AG04450 (cell line): Measurements from ENCODE around the gene FOXE3. TPM values are rescaled to one million over a fixed set of nuclear protein-coding genes. Genes with fewer than 3 reads are reported as not detected.

Source experiments
- CTCF ChIA-PET: fragments of 300-600, 350-600 bp; formaldehyde crosslinking; extraction: SDS; loops from one replicate; lab custom pipeline; 2022; ENCODE audit warnings: antibody characterized with exemption, inconsistent platforms; lab: Charles Lee
- POLR2A ChIA-PET: fragments of 350-600 bp; formaldehyde crosslinking; extraction: SDS; loops from one replicate; lab custom pipeline; 2021; ENCODE audit warnings: antibody characterized with exemption, inconsistent platforms; lab: Yijun Ruan, JAX
- DNase-seq: peaks from one replicate; pipeline ENCODE4 v3.0.0-alpha.2; 2011; ENCODE audit warnings: low read depth, low spot score
- H3K27ac ChIP-seq: one replicate; pipeline ENCODE4 v1.5.1; 2012; ENCODE audit warnings: low read depth, low read length, control low read depth
- H3K27me3 ChIP-seq: one replicate; pipeline ENCODE4 v1.6.0; 2012; ENCODE audit warnings: low read length; ENCODE audit not compliant: control insufficient read depth, insufficient read depth
- H3K4me3 ChIP-seq: 2 replicates; pipeline ENCODE4 v1.5.1; 2011; ENCODE audit warnings: mild to moderate bottlenecking, low read depth, low read length, control low read depth
- H3K9me3 ChIP-seq: 2 replicates; pipeline ENCODE4 v1.5.1; 2012; ENCODE audit warnings: low read length; ENCODE audit not compliant: control insufficient read depth, insufficient read depth
- CTCF ChIP-seq: IDR thresholded peaks from 2 replicates; pipeline ENCODE4 v1.5.1; 2011; ENCODE audit warnings: low read depth, low read length, control low read depth, inconsistent platforms
- polyA plus RNA-seq: library from polyadenylated mRNA; depleted of rRNA; stranded (reverse); fragments of >200 nt; gene quantifications from 2 replicates; pipeline ENCODE4 v1.2.3, GENCODE V29; 2011

Gene FOXE3
- polyA plus RNA-seq, 1 experiment: not detected

- Histone ChIP-seq H3K4me3 (no peak overlapping the region), H3K9me3 (no peaks in the 10 kb centered on the region), H3K27me3 (peaks cover 2% of the 10 kb centered on the region), H3K27ac (no peak overlapping the region)
- POLR2A ChIA-PET: no interaction called here
- no peak for DNase-seq
- no peak for TF ChIP-seq CTCF
- CTCF ChIA-PET: interaction anchor here (0.8 to 3.7 kb wide), 6 partner anchors 16 to 319 kb away, joined by 3 to 31 read pairs (median 4); partner anchors contain the start of gene FOXD2
Measured at GRCh38 chr1:47406966-47407365, 9.1 kb upstream of the FOXE3 start.

GRCh38 chr1:47407481-47407880 is 8.6 kb upstream of the FOXE3 start:
- DNase-seq: no peak
- ChIA-PET POLR2A (no interaction called here), CTCF (interaction anchor here (0.8 to 3.7 kb wide), 8 partner anchors 16 to 318 kb away, joined by 3 to 31 read pairs (median 4); partner anchors contain the start of gene FOXD2)

GRCh38 chr1:47409311-47410067 is 6.6 kb upstream of the FOXE3 start:
- no peaks in the 10 kb centered on the region for H3K9me3 ChIP-seq
- peaks cover 4% of the 10 kb centered on the region for H3K27me3 ChIP-seq
- no peak for TF ChIP-seq CTCF
- CTCF ChIA-PET: interaction anchor here (0.8 to 3.7 kb wide), 4 partner anchors 22 to 316 kb away, joined by 3 to 31 read pairs (median 14); partner anchors contain the start of gene FOXD2
- peak; percentile 51 for DNase-seq
- H3K4me3 ChIP-seq: no peak overlapping the region
- POLR2A ChIA-PET: interaction anchor here (0.5 kb wide), 1 partner anchor 356 kb away, joined by 4 read pairs; no protein-coding TSS in a partner anchor
- H3K27ac ChIP-seq: peak overlapping the region; percentile 47

More at GRCh38 chr1:47407481-47407880, 8.6 kb upstream of the FOXE3 start:
- H3K27ac ChIP-seq: no peak overlapping the region
- H3K4me3 ChIP-seq: no peak overlapping the region
- H3K27me3 ChIP-seq: peaks cover 2% of the 10 kb centered on the region
- TF ChIP-seq CTCF: no peak
- H3K9me3 ChIP-seq: no peaks in the 10 kb centered on the region

- peaks cover 9% of the 10 kb centered on the region for H3K27me3 ChIP-seq
- POLR2A ChIA-PET: no interaction called here
- no peak for TF ChIP-seq CTCF
- H3K27ac ChIP-seq: no peak overlapping the region
- CTCF ChIA-PET: interaction anchor here (0.5 to 3.7 kb wide), 4 partner anchors 22 to 149 kb away, joined by 3 to 31 read pairs (median 4); no protein-coding TSS in a partner anchor
- no peak for DNase-seq
- H3K9me3 ChIP-seq: no peaks in the 10 kb centered on the region
- H3K4me3 ChIP-seq: no peak overlapping the region
Measured at GRCh38 chr1:47410068-47410455, 6.0 kb upstream of the FOXE3 start.

- Histone ChIP-seq H3K9me3 (no peaks in the 10 kb centered on the region), H3K4me3 (no peak overlapping the region), H3K27me3 (peaks cover 17% of the 10 kb centered on the region), H3K27ac (no peak overlapping the region)
- no peak for TF ChIP-seq CTCF
- POLR2A ChIA-PET: no interaction called here
- no peak for DNase-seq
- CTCF ChIA-PET: interaction anchor here (1.0 to 1.5 kb wide), 2 partner anchors 13 to 24 kb away, joined by 3 to 4 read pairs; no protein-coding TSS in a partner anchor
Measured at GRCh38 chr1:47411436-47411835, 4.6 kb upstream of the FOXE3 start.
